Suppressor macrophage treated with lipopolysaccharide for 1 hour (primary cell): Measurements from ENCODE around the gene TPT1.

Source experiments
- DNase-seq, 3 donors: peaks; one replicate each; pipeline ENCODE4 v3.0.0-alpha.2; 2020 to 2022

The TPT1 gene

DNA sequence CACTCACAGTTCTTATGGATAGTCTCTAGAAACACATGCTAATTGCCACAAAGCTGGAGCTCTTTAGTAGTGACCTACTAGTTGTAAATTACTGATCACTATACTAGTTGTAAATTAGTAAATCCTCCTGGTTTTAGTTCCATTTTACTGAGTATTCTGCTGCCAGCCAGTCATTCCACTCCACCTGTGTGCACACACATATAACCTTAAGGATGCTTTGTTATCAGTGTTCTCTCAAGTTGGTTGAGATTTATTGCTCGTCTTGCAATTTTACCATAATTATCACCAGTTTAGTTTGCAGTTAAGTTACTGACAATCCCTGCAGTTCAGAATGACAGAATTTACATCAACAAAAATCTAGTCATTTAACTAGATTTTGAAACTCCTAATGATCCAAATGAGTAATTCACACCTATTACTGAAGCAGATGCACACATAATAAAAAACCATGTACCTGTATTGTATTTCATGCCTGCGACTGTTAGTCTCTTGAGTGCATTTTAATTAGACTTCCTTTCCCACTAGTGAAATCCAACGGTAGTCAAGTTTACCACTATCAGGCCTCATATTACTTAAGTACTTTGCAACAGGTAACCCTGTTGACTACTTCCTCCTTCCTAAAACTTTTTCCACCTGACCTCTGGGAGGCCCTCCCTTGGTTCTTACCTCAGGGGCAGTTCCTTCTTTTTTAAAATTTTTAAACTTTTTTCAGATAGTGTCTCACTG lies 7.6 kb downstream of the TPT1 start:
- no peak for DNase-seq

DNA sequence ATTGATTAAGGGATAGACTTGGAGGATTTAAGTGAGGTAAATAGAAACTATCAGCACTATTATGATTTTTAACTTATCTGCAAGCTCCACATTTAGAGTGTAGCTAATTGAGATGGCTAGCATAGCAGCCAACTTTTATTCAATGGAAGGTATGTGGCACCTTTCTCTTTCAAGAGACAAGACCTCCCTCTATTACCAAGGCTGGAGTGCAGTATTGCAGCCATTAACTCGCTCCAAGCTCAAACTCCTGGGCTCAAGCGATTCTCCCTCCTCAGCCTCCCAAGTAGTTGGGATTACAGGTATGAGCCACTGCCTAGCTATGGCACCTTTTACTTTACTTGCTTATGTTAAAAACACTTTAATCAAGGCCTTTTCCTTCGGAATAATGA lies 8.2 kb downstream of the TPT1 start:
- no peak for DNase-seq

DNA sequence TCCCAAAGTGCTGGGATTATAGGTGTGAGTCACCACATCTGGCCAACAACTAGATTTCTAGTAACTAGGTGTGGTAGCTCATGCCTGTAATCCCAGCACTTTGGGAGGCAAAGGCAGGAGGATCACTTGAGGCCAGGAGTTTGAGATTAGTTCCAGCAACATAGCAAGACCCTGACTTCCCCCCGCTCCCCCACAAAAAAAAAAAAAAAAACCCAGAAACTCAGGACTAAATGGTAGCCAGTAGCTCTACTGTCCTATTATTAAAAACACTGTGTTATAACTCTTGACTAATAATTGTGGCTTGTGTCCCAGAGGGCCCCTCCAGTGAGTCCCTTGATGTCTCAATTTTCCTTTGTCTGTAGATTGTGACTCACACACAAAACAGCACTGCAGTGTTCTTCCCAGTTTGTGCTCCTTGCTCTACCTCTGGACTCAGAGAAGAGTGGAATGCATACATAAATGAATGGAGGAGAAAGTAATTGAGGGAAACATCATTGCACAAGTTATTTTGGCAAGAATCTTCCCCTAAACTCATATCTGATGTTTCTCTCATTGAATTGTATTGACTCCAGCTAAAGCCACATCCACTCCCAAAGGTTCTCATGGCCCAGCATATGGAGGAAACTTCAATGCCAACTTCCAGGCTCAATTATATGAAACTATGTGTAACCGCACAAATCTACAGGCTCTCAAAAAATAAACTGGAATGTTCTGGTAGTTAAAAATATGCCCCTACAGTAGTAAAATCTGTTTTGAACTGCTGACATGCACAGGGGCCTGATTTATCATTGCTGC lies 8.8 kb downstream of the TPT1 start:
- DNase-seq, result peak; percentile 59 to 78 (median 75)

DNA sequence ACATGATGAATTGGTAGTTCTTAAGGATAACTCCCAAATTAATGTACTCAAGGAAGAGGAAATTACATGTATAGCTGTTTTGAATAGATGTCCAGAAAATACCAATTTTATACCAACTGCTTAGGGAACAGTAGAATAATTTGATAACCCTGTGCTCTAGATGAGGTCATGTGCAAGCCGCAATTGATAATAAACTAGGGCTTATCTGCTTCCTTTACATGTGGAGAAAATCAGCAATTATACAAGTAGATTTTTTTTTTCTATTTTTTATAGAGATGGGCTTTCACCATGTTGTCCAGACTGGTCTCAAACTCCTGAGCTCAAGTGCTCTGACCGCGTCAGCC lies 9.3 kb downstream of the TPT1 start:
- DNase-seq, result peak in 1 of 3 donors; percentile 21

DNA sequence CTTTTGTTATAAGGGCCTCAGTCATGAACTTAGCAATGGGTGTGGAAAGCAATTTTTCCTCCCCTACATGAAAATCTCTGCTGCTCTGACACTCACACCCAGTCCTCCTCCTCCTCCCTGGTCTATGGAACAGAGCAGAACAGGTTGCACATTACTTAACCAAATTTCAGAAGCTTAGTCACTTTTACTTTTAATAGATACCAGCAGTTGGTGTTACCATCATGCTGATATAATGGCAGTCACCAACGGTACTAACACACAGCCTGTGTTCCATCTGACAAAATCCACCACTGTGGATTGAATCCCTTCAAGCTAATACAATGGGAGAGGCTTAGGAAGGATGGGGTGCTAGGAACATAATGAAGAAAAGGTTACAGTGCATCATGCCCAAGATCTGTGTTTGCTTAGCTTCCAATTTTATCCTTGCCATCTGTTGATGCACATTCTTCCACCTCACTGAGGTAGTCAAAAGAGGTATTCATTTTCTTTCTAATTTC lies 9.8 kb downstream of the TPT1 start:
- DNase-seq, result no peak

DNA sequence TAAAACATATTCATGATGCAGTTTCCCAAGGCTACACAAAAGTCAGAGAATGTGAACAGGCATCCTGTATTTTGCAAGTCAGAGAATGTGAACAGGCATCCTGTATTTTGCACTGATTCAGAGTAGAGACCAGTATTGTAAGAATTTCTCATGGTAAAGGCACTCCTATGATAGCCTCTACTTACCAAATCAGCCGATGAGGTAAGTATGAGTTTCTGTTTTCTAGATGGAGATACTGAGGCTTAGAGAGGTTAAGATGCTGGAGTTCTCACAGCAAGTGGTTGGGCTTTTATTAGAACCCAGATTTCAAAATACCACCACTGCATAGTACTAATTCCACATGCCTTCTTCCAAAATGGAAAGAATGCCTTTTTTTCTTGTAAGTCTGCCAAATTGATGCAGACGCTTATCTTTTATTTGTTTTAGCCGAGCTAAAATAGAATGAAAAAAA lies 12.3 kb downstream of the TPT1 start:
- DNase-seq, result no peak

DNA sequence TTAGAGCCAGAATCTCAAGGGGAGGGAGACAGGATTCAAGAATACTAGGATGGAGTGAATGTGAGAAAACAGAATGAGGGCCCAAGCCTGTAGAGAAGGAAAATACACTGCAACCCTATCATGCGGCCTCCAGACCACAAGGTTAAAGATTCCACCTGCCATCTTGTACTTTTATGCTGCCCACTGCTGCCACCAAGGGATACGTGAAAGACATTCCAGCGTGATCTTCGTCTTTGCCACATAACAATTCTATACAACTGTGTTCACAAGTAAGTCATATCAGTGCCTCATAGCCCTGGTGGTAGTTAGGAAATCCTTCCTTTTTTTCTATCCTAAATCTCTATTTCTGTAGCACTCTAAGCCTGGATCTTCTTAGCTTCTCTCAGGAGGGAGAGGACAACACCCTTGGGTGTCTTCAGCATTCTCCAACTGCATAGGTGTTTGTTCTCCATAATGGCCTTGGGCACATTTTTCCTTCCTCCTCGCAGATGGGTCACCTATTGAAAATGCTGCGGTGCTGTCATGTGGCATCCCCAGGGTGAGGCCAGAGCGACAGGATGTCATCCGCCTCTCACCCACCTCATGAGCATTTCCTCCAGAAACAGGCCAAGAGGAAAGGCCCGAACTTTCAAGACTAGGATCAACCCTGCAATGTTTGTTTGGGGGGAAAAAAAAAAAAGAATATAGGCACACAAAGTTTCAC lies 13.6 kb downstream of the TPT1 start:
- peak; percentile 40 to 64 (median 41) for DNase-seq

DNA sequence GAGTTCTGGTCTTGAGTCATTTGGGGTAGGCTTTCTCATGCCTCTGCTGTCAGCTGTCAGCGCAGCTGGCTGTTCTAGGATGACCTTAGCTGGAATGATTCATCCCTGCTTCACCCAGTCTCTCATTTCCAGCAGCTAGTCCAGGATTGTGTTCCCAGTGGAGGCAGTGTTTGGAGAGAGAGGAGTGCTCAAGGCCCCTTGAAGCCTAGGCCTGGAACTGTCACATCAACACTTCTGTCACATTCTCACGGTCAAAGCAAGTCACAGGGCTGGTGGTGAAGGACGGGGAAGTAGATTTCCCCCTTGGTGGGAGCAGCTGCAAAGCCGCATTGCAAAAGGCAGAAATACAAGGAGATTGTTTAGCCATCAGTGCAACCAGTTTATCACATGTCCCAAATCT lies 15.2 kb downstream of the TPT1 start:
- peak; percentile 82 to 91 (median 88) for DNase-seq

DNA sequence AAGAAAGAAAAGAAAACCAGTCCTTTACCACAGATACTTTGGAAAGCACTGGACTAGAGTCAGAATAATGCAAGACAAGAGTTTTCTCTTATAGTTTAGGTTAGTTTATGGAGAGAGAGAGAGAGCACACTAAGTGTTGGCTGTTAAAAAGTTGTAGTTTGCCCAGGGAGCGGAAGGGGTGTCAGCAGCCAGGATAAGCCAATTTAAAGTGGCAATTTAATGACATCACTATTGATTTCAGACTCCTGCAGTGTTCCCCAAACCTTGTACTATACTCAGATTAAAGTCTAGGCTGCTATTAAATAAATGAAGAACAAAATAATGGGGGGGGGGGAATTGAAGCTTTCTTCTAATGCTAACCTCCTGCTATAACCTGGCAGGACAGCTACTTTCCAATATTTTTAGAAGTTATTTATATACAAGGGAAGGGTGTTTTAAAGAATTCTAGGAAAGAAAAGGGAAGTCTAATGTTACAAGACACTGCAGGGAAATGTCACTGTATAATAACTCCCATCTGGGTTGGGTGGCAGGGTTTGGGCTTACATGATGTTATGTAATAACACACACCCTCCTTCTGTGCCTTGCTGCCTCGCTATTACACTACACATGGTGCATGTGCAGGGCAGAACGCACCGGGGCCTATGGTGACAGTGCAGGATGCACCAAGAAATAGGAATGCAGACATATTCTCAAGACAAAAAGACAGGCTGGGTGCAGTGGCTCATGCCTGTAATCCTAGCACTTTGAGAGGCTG lies 19.9 kb downstream of the TPT1 start:
- DNase-seq, result peak; percentile 52 to 66 (median 62)

DNA sequence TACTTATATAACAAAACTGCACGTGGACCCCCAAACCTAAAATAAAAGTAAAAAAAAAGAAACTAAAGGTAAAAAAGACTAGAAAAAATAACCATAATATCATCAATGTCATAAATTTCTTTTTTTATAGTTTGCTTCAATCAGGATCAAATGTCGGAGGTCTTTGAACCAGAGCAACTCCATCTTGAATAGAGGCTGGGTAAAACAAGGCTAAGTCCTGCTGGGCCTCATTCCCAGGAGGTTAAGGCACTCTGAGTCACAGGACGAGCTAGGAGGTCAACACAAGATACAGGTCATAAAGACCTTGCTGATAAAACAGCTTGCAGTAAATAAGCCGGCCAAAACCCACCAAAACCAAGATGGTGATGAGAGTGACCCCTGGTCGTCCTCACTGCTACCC lies 24.0 kb downstream of the TPT1 start:
- DNase-seq, result no peak

DNA sequence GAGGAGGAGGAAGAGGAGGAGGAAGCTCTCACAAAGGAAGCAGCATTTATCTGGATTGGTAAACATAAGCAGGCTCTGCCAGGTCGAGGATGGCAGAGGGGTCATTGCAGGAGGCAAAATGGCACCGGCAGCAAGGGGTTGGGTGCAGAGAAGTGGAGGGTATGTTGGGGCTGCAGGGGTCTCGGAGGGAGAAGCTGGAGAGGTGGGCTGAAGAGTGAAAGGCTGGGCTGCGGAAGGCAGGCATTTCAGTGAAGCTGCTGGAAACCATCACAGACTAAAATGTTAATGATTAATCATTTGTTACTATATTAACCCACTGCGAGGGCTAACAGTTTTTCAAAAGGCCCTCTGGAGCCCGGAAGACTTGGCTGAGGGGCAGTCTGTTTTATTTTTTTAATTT lies 24.6 kb downstream of the TPT1 start:
- DNase-seq, result no peak

DNA sequence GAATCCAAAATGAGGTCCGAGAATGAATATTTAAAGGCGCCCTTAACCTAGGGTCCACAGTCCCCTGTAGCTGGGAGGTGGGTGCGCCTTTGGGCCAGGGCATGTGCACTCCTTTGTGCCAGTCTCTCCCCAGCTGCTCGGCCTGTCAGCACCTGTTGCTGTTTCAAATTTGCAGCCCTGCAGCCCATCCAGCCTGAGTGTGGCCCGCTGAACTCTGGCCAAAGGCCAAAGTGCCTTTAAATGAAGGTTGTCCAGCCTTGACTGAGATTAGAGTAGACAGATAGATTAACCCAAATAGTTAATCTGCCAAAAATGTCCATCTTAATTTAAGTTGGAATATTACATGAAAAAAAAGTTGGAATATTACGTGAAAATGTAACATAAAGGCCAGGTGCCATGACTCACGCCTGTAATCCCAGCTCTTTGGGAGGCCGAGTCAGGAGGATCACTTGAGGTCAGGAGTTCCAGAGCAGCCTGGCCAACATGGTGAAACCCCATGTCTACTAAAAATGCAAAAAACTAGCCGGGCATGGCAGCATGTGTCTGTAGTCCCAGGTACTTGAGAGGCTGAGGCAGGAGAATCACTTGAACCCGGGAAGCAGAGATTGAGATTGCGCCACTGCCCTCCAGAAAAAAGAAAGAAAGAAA lies 25.3 kb downstream of the TPT1 start:
- DNase-seq, result no peak

DNA sequence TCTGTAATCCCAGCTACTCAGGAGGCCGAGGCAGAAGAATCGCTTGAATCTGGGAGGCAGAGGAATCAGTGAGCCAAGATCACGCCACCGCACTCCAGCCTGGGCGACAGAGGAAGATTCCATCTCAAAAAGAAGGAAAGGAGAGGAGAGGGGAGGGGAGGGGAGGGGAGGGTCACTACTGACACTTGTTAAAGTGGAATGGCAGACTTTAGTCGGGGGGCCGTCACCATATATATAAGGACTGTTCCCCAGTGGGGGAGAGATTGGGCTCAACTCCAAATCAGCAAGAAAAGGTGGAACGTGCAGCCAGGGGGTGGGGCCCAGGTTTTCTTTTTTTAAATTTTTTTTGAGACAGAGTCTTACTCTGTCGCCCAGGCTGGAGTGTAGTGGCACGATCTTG lies 26.2 kb downstream of the TPT1 start:
- DNase-seq, result no peak

DNA sequence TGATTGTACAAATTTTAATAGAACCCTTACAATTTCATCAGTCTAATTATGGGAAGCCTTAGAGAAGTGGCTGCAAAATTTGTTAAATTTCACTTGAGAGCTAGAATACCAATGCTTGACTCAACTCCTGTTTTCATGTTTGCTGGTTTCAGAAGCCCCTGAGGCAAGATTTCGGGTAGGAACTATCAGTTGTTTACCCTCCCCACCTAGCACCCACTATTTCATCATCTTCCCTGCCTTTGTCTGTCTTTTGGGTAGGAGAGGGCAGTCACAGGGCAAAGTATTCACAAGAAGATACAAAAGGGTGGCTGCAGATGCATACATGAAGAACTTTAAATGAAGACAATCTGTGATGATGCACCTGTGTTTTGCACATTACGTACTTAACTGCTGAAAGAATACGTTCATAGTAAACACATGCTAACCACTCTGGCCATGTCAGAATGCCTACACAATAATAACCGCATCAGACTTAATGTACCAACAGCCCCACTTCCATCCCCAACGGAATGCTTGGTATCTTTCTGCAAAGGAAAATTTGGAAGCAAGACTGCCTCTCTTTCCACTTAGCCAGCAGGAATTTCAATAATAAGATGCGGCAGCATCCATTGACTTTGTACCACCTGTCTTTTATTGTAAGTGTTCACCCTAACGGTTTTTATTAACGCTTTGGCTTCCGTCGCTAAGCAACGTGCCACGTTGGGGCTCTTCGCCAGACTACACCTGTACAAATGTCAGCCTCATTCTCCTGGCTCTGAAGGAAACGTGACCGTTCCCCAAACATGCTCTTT lies 30.4 kb downstream of the TPT1 start:
- DNase-seq, result no peak

DNA sequence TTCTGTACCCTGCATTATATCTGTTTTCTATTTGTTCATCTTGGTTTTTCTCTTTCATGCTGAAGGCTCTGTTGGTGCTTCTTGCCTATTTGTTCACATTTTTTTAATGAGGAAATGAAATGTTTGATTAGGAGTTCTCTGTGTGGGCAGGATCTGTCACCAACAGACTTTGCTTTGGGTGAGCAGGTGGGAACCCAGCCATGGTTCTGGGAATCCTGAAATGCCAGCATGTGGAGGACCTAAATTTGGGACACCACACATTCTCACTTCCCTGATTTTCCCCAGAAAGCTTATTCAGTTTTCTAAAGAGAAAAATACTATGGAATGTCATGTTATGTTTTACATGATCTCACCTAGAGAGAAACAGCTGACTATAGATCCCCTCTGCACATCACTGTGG lies 34.0 kb downstream of the TPT1 start:
- no peak for DNase-seq

DNA sequence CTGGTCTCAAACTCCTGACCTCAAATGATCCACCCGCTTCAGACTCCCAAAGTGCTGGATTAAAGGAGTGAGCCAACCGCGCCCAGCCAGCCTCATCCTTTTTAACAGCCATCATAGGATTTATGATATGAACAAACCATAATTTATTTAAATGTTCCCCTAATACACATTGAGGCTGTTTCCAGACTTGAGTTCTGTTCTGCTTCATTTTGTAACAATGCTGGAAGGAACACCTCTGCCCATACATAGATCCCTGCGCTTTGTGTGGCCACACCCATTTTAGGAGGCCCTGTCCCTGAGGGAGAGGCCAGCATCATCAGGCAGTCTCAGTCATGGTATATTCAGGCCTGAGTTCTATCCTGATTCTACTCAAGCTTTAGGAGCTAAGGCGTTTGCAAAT lies 35.9 kb downstream of the TPT1 start:
- no peak for DNase-seq

DNA sequence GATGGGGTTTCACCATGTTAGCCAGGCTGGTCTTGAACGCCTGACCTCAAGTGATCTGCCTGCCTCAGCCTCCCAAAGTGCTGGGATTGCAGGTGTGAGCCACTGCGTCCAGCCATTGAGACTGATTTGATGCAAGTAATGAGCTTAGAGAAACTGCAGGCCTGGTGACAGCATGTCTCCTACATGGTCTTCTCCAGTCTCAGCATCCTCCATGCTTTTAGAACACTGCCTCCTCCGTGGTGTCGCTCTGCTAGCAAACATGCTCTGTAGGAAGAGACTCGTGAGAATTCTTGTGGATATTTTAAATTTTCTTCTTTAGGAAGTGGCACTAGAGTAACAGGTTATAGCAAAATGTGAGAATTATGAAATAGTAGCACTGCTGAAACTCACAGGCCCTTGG lies 37.1 kb downstream of the TPT1 start:
- no peak for DNase-seq

DNA sequence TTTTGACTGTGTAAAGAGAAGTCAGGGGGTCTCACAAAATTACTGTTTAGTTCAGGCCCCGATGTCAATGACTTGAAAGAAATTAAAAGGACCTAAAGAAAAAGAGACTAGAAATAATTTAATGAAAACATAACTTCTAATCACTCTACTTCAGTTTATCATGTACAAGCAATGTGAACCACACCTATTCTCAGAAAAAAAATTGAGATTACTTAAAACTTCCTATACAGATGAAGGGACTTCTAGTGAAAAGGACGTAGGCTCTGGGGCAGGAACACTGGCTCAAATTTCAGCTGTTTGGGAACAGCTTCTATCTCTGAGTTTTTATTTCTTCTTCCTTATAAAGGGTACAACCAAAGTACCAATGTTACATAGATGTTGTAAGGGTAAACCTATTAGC lies 38.0 kb downstream of the TPT1 start:
- DNase-seq, result no peak

DNA sequence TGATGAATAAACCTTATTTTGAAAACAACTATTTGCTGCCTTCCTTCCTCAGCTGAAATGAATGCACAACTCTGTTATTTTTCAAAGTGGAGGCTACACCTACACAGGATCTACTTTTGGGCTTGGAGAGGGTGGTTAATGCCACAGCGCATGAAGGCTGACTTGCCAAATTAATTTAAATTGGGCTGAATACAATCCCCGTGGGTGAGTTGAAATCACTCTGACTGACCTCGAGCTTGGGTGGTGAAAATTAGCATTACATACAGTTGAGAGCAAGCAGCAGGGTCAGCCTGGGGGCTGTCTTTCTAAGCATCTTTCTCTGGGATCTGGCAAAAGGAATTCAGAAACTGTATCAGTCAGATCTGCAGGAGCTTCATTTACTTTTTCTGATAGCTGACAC lies 38.5 kb downstream of the TPT1 start:
- DNase-seq, result no peak

DNA sequence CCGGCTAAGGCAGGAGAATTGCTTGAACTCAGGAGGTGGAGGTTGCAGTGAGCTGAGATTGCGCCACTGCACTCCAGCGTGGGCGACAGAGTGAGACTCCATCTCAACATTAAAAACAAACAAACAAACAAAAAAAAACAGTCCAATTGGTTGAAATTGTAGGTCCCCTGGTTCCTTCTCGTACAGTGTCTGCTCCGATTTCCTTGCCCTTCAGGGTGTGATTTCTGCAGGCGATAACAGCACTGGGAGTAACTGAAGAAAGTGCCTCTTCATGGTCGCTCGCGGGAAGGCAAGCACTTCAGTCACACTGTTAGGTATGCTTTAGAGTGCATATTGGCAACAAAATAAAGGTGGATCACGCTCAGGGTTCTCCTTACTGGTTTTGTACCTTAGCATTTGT lies 39.7 kb downstream of the TPT1 start:
- DNase-seq, result no peak

DNA sequence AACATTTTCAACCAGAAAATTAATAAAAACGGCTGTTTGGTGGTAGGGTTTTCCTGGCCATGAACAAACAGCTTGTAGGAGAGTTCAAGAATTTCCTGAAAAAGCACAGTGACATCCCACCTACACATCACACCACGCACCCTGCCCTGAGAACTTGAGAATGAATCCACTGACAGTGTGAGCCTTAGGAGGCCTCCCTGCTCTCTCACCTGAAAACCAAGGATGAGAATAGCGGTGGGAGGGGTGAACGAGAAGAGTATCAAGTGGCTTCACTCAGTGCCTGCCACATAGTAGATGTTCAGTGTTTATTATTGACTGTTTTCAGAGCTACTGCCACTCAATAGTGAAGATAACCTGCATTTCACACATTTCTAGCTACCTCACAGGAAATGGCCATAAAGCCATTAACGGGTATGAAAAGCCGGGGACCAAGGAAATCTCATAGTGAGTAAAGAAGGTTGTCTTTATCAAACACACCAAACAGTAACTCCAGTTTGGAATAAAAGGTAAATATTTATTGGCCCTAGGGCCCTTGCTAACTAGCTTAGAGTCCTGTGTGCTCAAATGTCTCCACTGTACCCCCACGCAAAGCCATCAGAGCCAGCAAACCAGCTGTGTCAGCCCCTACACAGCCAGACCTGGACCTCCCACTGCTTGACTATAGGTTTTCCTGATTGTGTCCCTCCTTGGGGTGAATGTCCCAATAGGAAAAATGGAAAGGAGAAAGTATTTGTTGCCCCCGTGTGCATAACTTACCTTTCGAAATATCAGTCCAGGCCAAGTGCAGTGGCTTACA lies 40.6 kb downstream of the TPT1 start:
- no peak for DNase-seq
